CD14-positive monocyte (primary cell): ENCODE results near the gene SLC2A9. TPM values are rescaled to one million over a fixed set of nuclear protein-coding genes. Genes with fewer than 3 reads are reported as not detected.

Experiments
- DNase-seq, 3 donors: peaks; one replicate each; pipeline ENCODE4 v3.0.0-alpha.2; 2011 to 2022
- H2AFZ ChIP-seq: 2 replicates; pipeline ENCODE4 v1.6.0; 2012; ENCODE audit warnings: mild to moderate bottlenecking, low read depth, low read length, inconsistent platforms; ENCODE audit not compliant: insufficient read depth, poor library complexity, severe bottlenecking
- H3K27ac ChIP-seq, 2 donors: 1 replicate in 1 of 2; 2 replicates in 1 of 2; pipeline ENCODE4 v1.5.1; 2012 to 2013; ENCODE audit warnings: low read length in 2 of 2, control low read depth in 1 of 2, inconsistent platforms in 1 of 2, low read depth in 1 of 2, mild to moderate bottlenecking in 1 of 2
- H3K27me3 ChIP-seq, 2 donors: one replicate each; pipeline versions ENCODE4 v1.6.0 to v1.6.1; 2011 to 2013; ENCODE audit warnings: low read length in 2 of 2; ENCODE audit not compliant: control insufficient read depth in 2 of 2, insufficient read depth in 2 of 2
- H3K36me3 ChIP-seq, 2 donors: replicated peaks in 1 of 2; 1 replicate in 1 of 2; 2 replicates in 1 of 2; pipeline versions ENCODE4 v1.5.1 to v1.6.1; 2012 to 2013; ENCODE audit warnings: low read length in 2 of 2, control low read depth in 1 of 2, inconsistent platforms in 1 of 2, mild to moderate bottlenecking in 1 of 2; ENCODE audit not compliant: insufficient read depth in 2 of 2, control insufficient read depth in 1 of 2
- H3K4me1 ChIP-seq, 2 donors: 1 replicate in 1 of 2; 2 replicates in 1 of 2; pipeline versions ENCODE4 v1.5.1 to v1.6.1; 2012 to 2013; ENCODE audit warnings: low read length in 2 of 2, control low read depth in 1 of 2, inconsistent platforms in 1 of 2, mild to moderate bottlenecking in 1 of 2, moderate library complexity in 1 of 2; ENCODE audit not compliant: insufficient read depth in 2 of 2, control insufficient read depth in 1 of 2
- H3K4me2 ChIP-seq: replicated peaks from 2 replicates; pipeline ENCODE3; 2012; ENCODE audit warnings: low read length, moderate library complexity, mild to moderate bottlenecking; ENCODE audit not compliant: poor library complexity, severe bottlenecking; ENCODE audit errors: extremely low read depth
- H3K4me3 ChIP-seq, 3 experiments: fragments of 200-600 bp in 1 of 3; sonication (generic) in 1 of 3; replicated peaks in 1 of 3; 1 replicate in 2 of 3; 2 replicates in 1 of 3; pipeline ENCODE4 v1.5.1; 2011 to 2013; ENCODE audit warnings: low read length in 3 of 3, mild to moderate bottlenecking in 3 of 3, control low read depth in 2 of 3, low read depth in 2 of 3, inconsistent platforms in 1 of 3, moderate library complexity in 1 of 3
- H3K79me2 ChIP-seq: 2 replicates; pipeline ENCODE4 v1.6.0; 2012; ENCODE audit warnings: mild to moderate bottlenecking, control low read depth, inconsistent platforms, low read length, moderate library complexity; ENCODE audit not compliant: insufficient read depth
- H3K9ac ChIP-seq: 2 replicates; pipeline ENCODE4 v1.6.0; 2017; ENCODE audit warnings: low read length, mild to moderate bottlenecking; ENCODE audit not compliant: insufficient read depth, poor library complexity, severe bottlenecking
- H3K9me3 ChIP-seq, 2 donors: replicated peaks in 1 of 2; 1 replicate in 1 of 2; 2 replicates in 1 of 2; pipeline versions ENCODE4 v1.5.1 to v1.6.1; 2012 to 2013; ENCODE audit warnings: low read length in 2 of 2, control low read depth in 1 of 2; ENCODE audit not compliant: control insufficient read depth in 1 of 2, insufficient read depth in 1 of 2
- H4K20me1 ChIP-seq: 2 replicates; pipeline ENCODE4 v1.6.0; 2012; ENCODE audit warnings: mild to moderate bottlenecking, low read length, control low read depth, moderate library complexity; ENCODE audit not compliant: insufficient read depth
- H3K27ac Mint-ChIP-seq, 7 donors: one replicate each; pipeline ENCODE4 v1.8.0; 2020; ENCODE audit warnings: mild to moderate bottlenecking in 7 of 7, mixed read lengths in 7 of 7, moderate library complexity in 6 of 7, inconsistent platforms in 2 of 7
- H3K27me3 Mint-ChIP-seq, 3 donors: one replicate each; pipeline ENCODE4 v1.8.0; 2021 to 2022; ENCODE audit warnings: low read depth in 3 of 3, mild to moderate bottlenecking in 3 of 3, mixed read lengths in 3 of 3, moderate library complexity in 3 of 3, inconsistent platforms in 1 of 3
- H3K36me3 Mint-ChIP-seq, 2 donors: one replicate each; pipeline ENCODE4 v1.8.0; 2020; ENCODE audit warnings: mixed read lengths in 2 of 2, inconsistent platforms in 1 of 2, mild to moderate bottlenecking in 1 of 2
- H3K4me1 Mint-ChIP-seq: one replicate; pipeline ENCODE4 v1.8.0; 2020; ENCODE audit warnings: mild to moderate bottlenecking, mixed read lengths
- H3K4me3 Mint-ChIP-seq, 2 donors: one replicate each; pipeline ENCODE4 v1.8.0; 2020; ENCODE audit warnings: mild to moderate bottlenecking in 2 of 2, mixed read lengths in 2 of 2, moderate library complexity in 1 of 2
- H3K9me3 Mint-ChIP-seq, 7 donors: one replicate each; pipeline ENCODE4 v1.8.0; 2020 to 2022; ENCODE audit warnings: mixed read lengths in 7 of 7, mild to moderate bottlenecking in 6 of 7, moderate library complexity in 6 of 7, inconsistent platforms in 2 of 7
- CTCF ChIP-seq: fragments of 200-600 bp; IDR thresholded peaks from one replicate; pipeline ENCODE4 v1.8.0; 2022; ENCODE audit warnings: antibody characterized with exemption, mild to moderate bottlenecking
- WGBS: methylation state at CpG from one replicate; pipeline ENCODE4 v1.1.5; 2013; ENCODE audit warnings: missing lambda C conversion rate; ENCODE audit not compliant: insufficient coverage; 5-methylcytosine and 5-hydroxymethylcytosine counted together
- intact Hi-C, 2 donors: fragments of 100-400 bp; cut with micrococcal nuclease; formaldehyde crosslinking; loops; one replicate each; pipeline versions ENCODE4 v1.15.0 to v1.15.1; 2023
- polyA plus RNA-seq, 3 donors: library from polyadenylated mRNA; depleted of rRNA in 1 of 3; unstranded in 2 of 3; stranded (reverse) in 1 of 3; fragments of 300-500 nt in 2 of 3; fragments of >200 nt in 1 of 3; fragmentation: Illumina TruSeq in 2 of 3; gene quantifications; 1 replicate in 2 of 3; 2 replicates in 1 of 3; pipeline ENCODE4 v1.2.3, GENCODE V29; 2012 to 2021

SLC2A9 gene
- polyA plus RNA-seq, 3 donors, result 27.3 to 38.6 (median 34.7) TPM

- no peaks in the 10 kb centered on the region for H3K27me3 Mint-ChIP-seq
- H3K36me3 Mint-ChIP-seq, result peaks cover 78 to 87% of the 10 kb centered on the region in 2 donors
- no peak for DNase-seq
- H3K9me3 Mint-ChIP-seq, result no peaks in the 10 kb centered on the region
- peaks cover 12% of the 10 kb centered on the region for H4K20me1 ChIP-seq
- no peaks in the 10 kb centered on the region for H3K9me3 ChIP-seq
- intact Hi-C loops, result no loop called here
- peak overlapping the region in 1 of 7 donors; percentile 21 for H3K27ac Mint-ChIP-seq
- H3K79me2 ChIP-seq, result no peaks in the 10 kb centered on the region
- 100% methylated on average over 4 of the region's 4 CpGs for WGBS
- no peak overlapping the region for H3K9ac ChIP-seq
- H3K27ac ChIP-seq, result no peak overlapping the region
- no peak for TF ChIP-seq CTCF
- H3K27me3 ChIP-seq, result no peaks in the 10 kb centered on the region
- H3K36me3 ChIP-seq, result peaks cover 69 to 90% of the 10 kb centered on the region in 2 donors
- H3K4me1 Mint-ChIP-seq, result peaks cover 17% of the 10 kb centered on the region
- no peak overlapping the region for H2AFZ ChIP-seq
- H3K4me1 ChIP-seq, result peaks cover 5 to 7% of the 10 kb centered on the region in 2 donors
- H3K4me3 Mint-ChIP-seq, result no peak overlapping the region
- H3K4me2 ChIP-seq, result no peak overlapping the region
- no peak overlapping the region for H3K4me3 ChIP-seq
Observed at GRCh38 chr4:9932771-9933170, 88.5 kb downstream of the SLC2A9 start.

GRCh38 chr4:9931146-9931545 lies 90.2 kb downstream of the SLC2A9 start:
- H3K27ac ChIP-seq, result no peak overlapping the region
- intact Hi-C loops, result no loop called here
- peaks cover 66 to 84% of the 10 kb centered on the region in 2 donors for H3K36me3 Mint-ChIP-seq
- no peak overlapping the region for H2AFZ ChIP-seq
- H3K9me3 Mint-ChIP-seq, result no peaks in the 10 kb centered on the region
- TF ChIP-seq CTCF, result no peak
- no peak overlapping the region for H3K4me3 Mint-ChIP-seq
- H3K4me1 Mint-ChIP-seq, result peaks cover 25% of the 10 kb centered on the region
- H3K27me3 Mint-ChIP-seq, result no peaks in the 10 kb centered on the region
- H4K20me1 ChIP-seq, result peaks cover 12% of the 10 kb centered on the region
- H3K4me3 ChIP-seq, result no peak overlapping the region
- H3K79me2 ChIP-seq, result no peaks in the 10 kb centered on the region
- peaks cover 53 to 82% of the 10 kb centered on the region in 2 donors for H3K36me3 ChIP-seq
- DNase-seq, result no peak
- no peaks in the 10 kb centered on the region for H3K27me3 ChIP-seq
- no peak overlapping the region for H3K27ac Mint-ChIP-seq
- H3K4me1 ChIP-seq, result peaks cover 14 to 15% of the 10 kb centered on the region in 2 donors
- no peak overlapping the region for H3K4me2 ChIP-seq
- H3K9me3 ChIP-seq, result no peaks in the 10 kb centered on the region
- no CpG with 5 or more reads among the region's 1 CpG for WGBS
- H3K9ac ChIP-seq, result no peak overlapping the region
